HEK293T (cell line): ENCODE measurements around the gene ARAP1.

Experiments used
- CTCF ChIA-PET: fragments of 350-600 bp; formaldehyde crosslinking; extraction: SDS; loops from one replicate; lab custom pipeline; 2021; ENCODE audit warnings: antibody characterized with exemption, inconsistent platforms; lab: Yijun Ruan, JAX
- POLR2A ChIA-PET: fragments of 350-600 bp; formaldehyde crosslinking; extraction: SDS; loops from one replicate; lab custom pipeline; 2020; ENCODE audit warnings: antibody characterized with exemption, inconsistent platforms; lab: Yijun Ruan, JAX
- DNase-seq: peaks from one replicate; pipeline ENCODE4 v3.0.0; 2012; ENCODE audit warnings: mixed read lengths; ENCODE audit errors: extremely low spot score
- ARNT ChIP-seq: fragments of 450-650 bp; IDR thresholded peaks from 2 replicates; pipeline ENCODE4 v1.6.1; 2017; ENCODE audit warnings: mild to moderate bottlenecking
- BHLHE40 ChIP-seq: fragments of 450-650 bp; IDR thresholded peaks from 2 replicates; pipeline ENCODE4 v1.6.1; 2016; ENCODE audit warnings: mild to moderate bottlenecking, moderate library complexity, borderline replicate concordance
- CTBP1 ChIP-seq: fragments of 450-650 bp; IDR thresholded peaks from 2 replicates; pipeline ENCODE4 v1.6.1; 2016; ENCODE audit warnings: borderline replicate concordance
- ELF4 ChIP-seq: fragments of 450-650 bp; IDR thresholded peaks from 2 replicates; pipeline ENCODE4 v1.6.1; 2017; ENCODE audit warnings: antibody characterized with exemption
- FOXA1 ChIP-seq: fragments of 450-650 bp; IDR thresholded peaks from 2 replicates; pipeline ENCODE4 v1.6.1; 2016; ENCODE audit warnings: mild to moderate bottlenecking
- FOXK2 ChIP-seq: fragments of 450-650 bp; IDR thresholded peaks from 2 replicates; pipeline ENCODE4 v1.6.1; 2016; ENCODE audit warnings: mild to moderate bottlenecking
- FOXM1 ChIP-seq: fragments of 450-650 bp; IDR thresholded peaks from 2 replicates; pipeline ENCODE4 v1.6.1; 2017; ENCODE audit warnings: mild to moderate bottlenecking, borderline replicate concordance
- HDGF ChIP-seq: fragments of 450-650 bp; IDR thresholded peaks from 2 replicates; pipeline ENCODE4 v1.6.1; 2017; ENCODE audit warnings: antibody characterized with exemption, borderline replicate concordance
- L3MBTL2 ChIP-seq: fragments of 450-650 bp; conservative IDR thresholded peaks from 2 replicates; pipeline ENCODE4 v1.6.1; 2016; ENCODE audit warnings: mild to moderate bottlenecking
- LEF1 ChIP-seq: fragments of 450-650 bp; IDR thresholded peaks from 2 replicates; pipeline ENCODE4 v1.6.1; 2017; ENCODE audit warnings: mild to moderate bottlenecking, borderline replicate concordance
- NFRKB ChIP-seq: fragments of 450-650 bp; IDR thresholded peaks from 2 replicates; pipeline ENCODE4 v1.6.1; 2016; ENCODE audit warnings: mild to moderate bottlenecking, moderate library complexity
- PKNOX1 ChIP-seq: fragments of 450-650 bp; IDR thresholded peaks from 2 replicates; pipeline ENCODE4 v1.6.1; 2016
- SP1 ChIP-seq: fragments of 450-650 bp; IDR thresholded peaks from 2 replicates; pipeline ENCODE4 v1.6.1; 2017
- SUZ12 ChIP-seq: fragments of 450-650 bp; IDR thresholded peaks from 2 replicates; pipeline ENCODE4 v1.6.1; 2016; ENCODE audit warnings: mild to moderate bottlenecking
- TARDBP ChIP-seq: fragments of 450-650 bp; IDR thresholded peaks from 2 replicates; pipeline ENCODE4 v1.6.1; 2016
- ZNF384 ChIP-seq: fragments of 450-650 bp; IDR thresholded peaks from 2 replicates; pipeline ENCODE4 v1.6.1; 2016

The ARAP1 gene

DNA sequence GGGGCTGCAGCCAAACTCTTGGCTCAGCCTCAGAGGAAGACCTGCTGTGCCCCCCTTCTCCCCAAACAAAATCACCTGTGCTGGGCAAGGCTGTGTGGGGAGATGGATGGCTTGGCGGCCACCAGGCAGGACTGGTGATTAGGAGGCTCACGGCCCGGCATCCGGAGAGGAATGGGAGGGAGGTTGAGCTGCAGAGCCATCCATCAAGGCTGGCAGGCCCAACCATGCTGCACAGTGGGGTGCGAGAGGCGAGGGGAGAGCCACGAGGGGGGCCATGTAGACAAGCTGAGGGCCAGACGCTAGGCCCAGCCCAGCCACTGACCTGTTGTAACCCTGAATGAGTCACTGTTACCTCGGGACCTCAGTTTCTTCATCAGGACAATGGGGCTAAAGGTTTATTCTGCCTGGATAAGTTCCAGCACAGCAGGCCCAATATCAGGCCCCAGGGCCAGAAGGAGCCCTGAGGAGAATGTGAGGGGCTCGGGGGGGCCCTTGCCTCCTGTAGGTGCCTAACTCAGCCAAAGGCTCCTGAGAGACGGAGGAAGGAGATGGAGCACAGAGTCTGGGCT lies 96.2 kb downstream of the ARAP1 start:
- ChIA-PET CTCF (no interaction called here), POLR2A (no interaction called here)
- TF ChIP-seq FOXA1, result no peak
- no peak for TF ChIP-seq ELF4
- TF ChIP-seq FOXM1, result no peak
- no peak for TF ChIP-seq NFRKB
- no peak for TF ChIP-seq LEF1
- TF ChIP-seq L3MBTL2, result no peak
- TF ChIP-seq BHLHE40, result no peak
- TF ChIP-seq TARDBP, result no peak
- TF ChIP-seq ZNF384, result no peak
- TF ChIP-seq CTBP1, result no peak
- TF ChIP-seq ARNT, result no peak
- no peak for DNase-seq

GRCh38 chr11:72655014-72655413 lies 97.2 kb downstream of the ARAP1 start:
- ChIA-PET CTCF (no interaction called here), POLR2A (no interaction called here)
- TF ChIP-seq FOXK2, result no peak
- TF ChIP-seq LEF1, result no peak
- no peak for TF ChIP-seq SUZ12
- TF ChIP-seq NFRKB, result no peak
- TF ChIP-seq ARNT, result no peak
- DNase-seq, result no peak

- no peak for TF ChIP-seq SP1
- ChIA-PET POLR2A (no interaction called here), CTCF (no interaction called here)
- no peak for DNase-seq
Observed at GRCh38 chr11:72653649-72654048, 98.6 kb downstream of the ARAP1 start.

DNA sequence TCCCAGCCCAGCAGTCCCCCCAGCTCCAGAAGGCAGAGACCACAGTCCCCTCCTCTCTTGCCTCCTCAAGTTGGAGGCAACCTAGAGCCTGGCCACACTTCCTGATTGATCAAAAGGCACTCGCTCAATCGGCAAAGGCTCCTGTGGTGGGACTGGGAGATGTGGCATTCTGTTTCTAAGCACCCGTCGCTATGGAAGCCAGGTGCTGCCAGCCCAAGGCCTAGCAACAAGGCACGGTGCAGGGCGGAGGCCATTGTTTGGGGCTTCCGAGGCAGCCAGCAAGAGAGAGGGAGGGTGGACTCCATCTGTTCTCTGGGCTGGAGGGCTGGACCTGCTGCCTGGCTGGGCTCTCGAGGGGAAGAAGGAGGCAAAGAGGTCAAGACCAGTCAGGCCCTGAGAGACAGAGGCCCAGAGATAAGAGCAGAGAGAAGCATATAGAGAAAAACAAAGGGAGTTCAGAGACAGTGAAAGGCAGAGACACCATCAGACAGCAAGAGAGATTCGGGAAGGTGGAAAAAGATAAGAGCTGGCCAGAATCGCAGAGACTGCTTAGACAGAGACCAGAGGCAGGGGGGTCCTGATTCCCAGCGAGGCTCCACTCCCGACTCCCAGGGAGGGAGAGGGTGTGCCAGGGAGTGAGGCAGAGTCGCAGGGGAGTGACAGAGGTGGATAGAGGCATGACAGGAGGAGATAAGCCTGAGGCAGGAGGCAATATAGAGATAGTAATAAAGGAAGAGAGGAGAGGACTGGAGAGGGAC lies 99.2 kb downstream of the ARAP1 start:
- POLR2A ChIA-PET, result no interaction called here
- TF ChIP-seq BHLHE40, result no peak
- TF ChIP-seq ARNT, result no peak
- no peak for TF ChIP-seq ELF4
- TF ChIP-seq FOXM1, result no peak
- no peak for TF ChIP-seq TARDBP
- no peak for TF ChIP-seq FOXA1
- TF ChIP-seq HDGF, result no peak
- no peak for TF ChIP-seq ZNF384
- TF ChIP-seq SUZ12, result no peak
- no peak for TF ChIP-seq L3MBTL2
- TF ChIP-seq PKNOX1, result no peak
- TF ChIP-seq CTBP1, result no peak
- no peak for TF ChIP-seq FOXK2
- TF ChIP-seq SP1, result no peak
- no peak for TF ChIP-seq NFRKB
- no peak for TF ChIP-seq LEF1
- DNase-seq, result no peak
- CTCF ChIA-PET, result interaction anchor here (1.0 kb wide), 1 partner anchor 63 kb away, joined by 3 read pairs; no protein-coding TSS in a partner anchor

DNA sequence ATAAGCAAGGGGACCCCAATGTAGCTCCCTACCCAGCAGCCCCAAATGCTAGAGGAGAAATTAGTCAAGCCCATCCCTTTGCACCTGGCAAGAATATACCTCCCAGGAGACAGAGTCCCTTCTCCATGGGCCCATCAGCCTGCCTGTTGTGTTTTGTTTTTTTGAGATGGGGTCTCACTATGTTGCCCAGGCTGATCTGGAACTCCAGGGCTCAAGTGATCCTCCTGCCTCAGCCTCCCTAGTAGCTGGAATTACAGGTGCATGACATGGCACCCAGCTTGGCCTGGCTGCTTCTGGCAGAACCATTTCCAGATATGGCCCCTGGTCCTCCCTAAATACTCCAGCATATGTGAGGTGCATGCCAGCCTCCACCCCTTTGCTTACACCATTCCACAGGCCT lies 100.1 kb downstream of the ARAP1 start:
- TF ChIP-seq ARNT (no peak), PKNOX1 (no peak), LEF1 (no peak), FOXK2 (no peak), CTBP1 (no peak), NFRKB (no peak), SUZ12 (no peak), BHLHE40 (no peak)
- ChIA-PET POLR2A (no interaction called here), CTCF (interaction anchor here (1.0 kb wide), 1 partner anchor 62 kb away, joined by 3 read pairs; no protein-coding TSS in a partner anchor)
- no peak for DNase-seq

- no peak for TF ChIP-seq HDGF
- no peak for TF ChIP-seq CTBP1
- TF ChIP-seq FOXK2, result no peak
- no peak for TF ChIP-seq FOXA1
- TF ChIP-seq SP1, result no peak
- no peak for TF ChIP-seq PKNOX1
- TF ChIP-seq LEF1, result no peak
- TF ChIP-seq BHLHE40, result no peak
- no peak for TF ChIP-seq ARNT
- no peak for TF ChIP-seq NFRKB
- POLR2A ChIA-PET, result no interaction called here
- CTCF ChIA-PET, result no interaction called here
- no peak for DNase-seq
Observed at GRCh38 chr11:72649215-72649976, 102.8 kb downstream of the ARAP1 start.
